IMR-90 (cell line): ENCODE data around the gene MAPRE2. TPM values are rescaled to one million over a fixed set of nuclear protein-coding genes. Genes with fewer than 3 reads are reported as not detected.

Source experiments
- ATAC-seq: fragments of 200-7000 bp; cut with Tn5 transposase; 2 replicates; pipeline ENCODE4 v1.9.1; 2020; ENCODE audit warnings: low read depth, mild to moderate bottlenecking, moderate library complexity
- BruUV-seq: library from RNA; stranded (reverse); fragments of 400-500 nt; replicated peaks from 2 replicates; lab custom pipeline; 2021; lab: Mats Ljungman, UMichigan
- CTCF ChIA-PET: fragments of 300-600 bp; formaldehyde crosslinking; extraction: SDS; loops from one replicate; lab custom pipeline; 2021; ENCODE audit warnings: antibody characterized with exemption; lab: Yijun Ruan, JAX
- POLR2A ChIA-PET: fragments of 300-600 bp; sonication (Branson Sonifier 250); formaldehyde crosslinking; loops from one replicate; lab custom pipeline; 2022; ENCODE audit warnings: antibody characterized with exemption; ENCODE audit not compliant: unreplicated experiment; lab: Charles Lee
- DNase-seq: peaks from one replicate; pipeline ENCODE4 v3.0.0; 2013
- H2AFZ ChIP-seq: replicated peaks from 2 replicates; pipeline ENCODE3; 2013; ENCODE audit warnings: low read length, mild to moderate bottlenecking; ENCODE audit not compliant: poor library complexity
- H2AK5ac ChIP-seq: 2 replicates; pipeline ENCODE4 v1.6.1; 2013; ENCODE audit warnings: low read depth, low read length, inconsistent platforms
- H2AK9ac ChIP-seq: replicated peaks from 2 replicates; pipeline ENCODE3; 2013; ENCODE audit warnings: mild to moderate bottlenecking, low read depth, low read length, moderate library complexity; ENCODE audit not compliant: poor library complexity
- H2BK120ac ChIP-seq: 2 replicates; pipeline ENCODE4 v1.6.1; 2013; ENCODE audit warnings: low read depth, low read length, inconsistent platforms
- H2BK15ac ChIP-seq: 3 replicates; pipeline ENCODE4 v1.6.1; 2013; ENCODE audit warnings: low read depth, low read length, inconsistent platforms
- H2BK20ac ChIP-seq: 2 replicates; pipeline ENCODE4 v1.6.1; 2013; ENCODE audit warnings: low read depth, mild to moderate bottlenecking, inconsistent platforms, low read length, moderate library complexity
- H2BK5ac ChIP-seq: 2 replicates; pipeline ENCODE4 v1.6.1; 2013; ENCODE audit warnings: mild to moderate bottlenecking, low read depth, low read length, inconsistent platforms; ENCODE audit not compliant: poor library complexity, severe bottlenecking
- H3K14ac ChIP-seq: replicated peaks from 2 replicates; pipeline ENCODE4 v1.6.1; 2013; ENCODE audit warnings: low read depth, low read length, inconsistent platforms
- H3K18ac ChIP-seq: 2 replicates; pipeline ENCODE4 v1.6.1; 2013; ENCODE audit warnings: low read depth, low read length, control low read depth
- H3K23ac ChIP-seq: 2 replicates; pipeline ENCODE4 v1.6.1; 2013; ENCODE audit warnings: low read depth, low read length, inconsistent platforms
- H3K27ac ChIP-seq: 2 replicates; pipeline ENCODE4 v1.5.1; 2013; ENCODE audit warnings: mild to moderate bottlenecking, control low read depth, low read length; ENCODE audit not compliant: insufficient read depth
- H3K27me3 ChIP-seq: 2 replicates; pipeline ENCODE4 v1.6.1; 2013; ENCODE audit warnings: low read length; ENCODE audit not compliant: control insufficient read depth, insufficient read depth
- H3K36me3 ChIP-seq: 2 replicates; pipeline ENCODE4 v1.6.1; 2013; ENCODE audit warnings: low read length, mixed read lengths; ENCODE audit not compliant: control insufficient read depth, insufficient read depth
- H3K4ac ChIP-seq: 2 replicates; pipeline ENCODE4 v1.6.1; 2013; ENCODE audit warnings: low read depth, low read length, inconsistent platforms
- H3K4me1 ChIP-seq: 2 replicates; pipeline ENCODE4 v1.6.1; 2013; ENCODE audit warnings: low read length, mixed read lengths; ENCODE audit not compliant: control insufficient read depth, insufficient read depth
- H3K4me2 ChIP-seq: 2 replicates; pipeline ENCODE4 v1.6.1; 2013; ENCODE audit warnings: low read depth, mild to moderate bottlenecking, control low read depth, low read length, moderate library complexity
- H3K4me3 ChIP-seq: 2 replicates; pipeline ENCODE4 v1.5.1; 2013; ENCODE audit warnings: low read depth, mild to moderate bottlenecking, control low read depth, low read length, moderate library complexity; ENCODE audit not compliant: insufficient read depth
- H3K56ac ChIP-seq: 2 replicates; pipeline ENCODE4 v1.6.1; 2013; ENCODE audit warnings: low read length, inconsistent platforms; ENCODE audit not compliant: insufficient read depth; ENCODE audit errors: extremely low read depth
- H3K79me1 ChIP-seq, 2 experiments: 2 replicates each; pipeline ENCODE4 v1.6.1; 2013; ENCODE audit warnings: low read length in 2 of 2, inconsistent platforms in 1 of 2, low read depth in 1 of 2
- H3K9ac ChIP-seq: 2 replicates; pipeline ENCODE4 v1.6.1; 2013; ENCODE audit warnings: low read depth, low read length, control low read depth
- H3K9me1 ChIP-seq: 2 replicates; pipeline ENCODE4 v1.6.1; 2013; ENCODE audit warnings: low read length, inconsistent platforms; ENCODE audit not compliant: insufficient read depth
- H3K9me3 ChIP-seq: 2 replicates; pipeline ENCODE4 v1.6.1; 2013; ENCODE audit warnings: low read length; ENCODE audit not compliant: control insufficient read depth, insufficient read depth
- H4K20me1 ChIP-seq: 2 replicates; pipeline ENCODE4 v1.6.1; 2013; ENCODE audit warnings: low read length, inconsistent platforms; ENCODE audit not compliant: insufficient read depth
- H4K5ac ChIP-seq: 2 replicates; pipeline ENCODE4 v1.6.1; 2013; ENCODE audit warnings: mild to moderate bottlenecking, low read depth, low read length, control low read depth
- H4K8ac ChIP-seq, 2 experiments: 2 replicates each; pipeline ENCODE4 v1.6.1; 2013; ENCODE audit warnings: low read depth in 2 of 2, low read length in 2 of 2, control low read depth in 1 of 2, inconsistent platforms in 1 of 2
- H4K91ac ChIP-seq: 2 replicates; pipeline ENCODE4 v1.6.1; 2013; ENCODE audit warnings: low read depth, low read length, inconsistent platforms; ENCODE audit not compliant: insufficient read depth
- FOS ChIP-seq: fragments of 150-350 bp; IDR thresholded peaks from 2 replicates; pipeline ENCODE4 v1.6.1; 2016; ENCODE audit warnings: low read depth, low read length
- MXI1 ChIP-seq: IDR thresholded peaks from 2 replicates; pipeline ENCODE4 v1.6.1; 2012; ENCODE audit warnings: low read depth, mild to moderate bottlenecking, low read length, moderate library complexity, borderline replicate concordance
- RFX5 ChIP-seq: IDR thresholded peaks from 2 replicates; pipeline ENCODE4 v1.8.0; 2012; ENCODE audit warnings: low read depth, mild to moderate bottlenecking, low read length, moderate library complexity
- SMC3 ChIP-seq: fragments of 150-350 bp; IDR thresholded peaks from 2 replicates; pipeline ENCODE4 v1.6.1; 2016; ENCODE audit warnings: low read depth, mild to moderate bottlenecking, antibody characterized with exemption, low read length, moderate library complexity
- WGBS, 2 experiments: methylation state at CpG; one replicate each; pipeline versions ENCODE4 v1.1.5 to v1.1.7; 2013; ENCODE audit warnings: missing lambda C conversion rate in 2 of 2; ENCODE audit not compliant: insufficient read length in 1 of 2; ENCODE audit errors: extremely low coverage in 2 of 2; 5-methylcytosine and 5-hydroxymethylcytosine counted together
- dilution Hi-C: fragments of 300-500 bp; cut with HindIII; formaldehyde crosslinking; loops from one replicate; pipeline ENCODE4 v1.14.3; 2018; ENCODE audit warnings: low sequenced_read_pairs; ENCODE audit not compliant: unreplicated experiment
- in situ Hi-C: fragments of 300-500 bp; cut with MboI; formaldehyde crosslinking; loops from 3 replicates; pipeline ENCODE4 v1.14.3; 2019; ENCODE audit warnings: low sequenced_read_pairs, inconsistent platforms, mixed read lengths
- intact Hi-C: fragments of 100-400 bp; cut with micrococcal nuclease; formaldehyde crosslinking; loops from 2 replicates; pipeline ENCODE4 v1.10.0; 2022
- polyA plus RNA-seq, 3 experiments: library from polyadenylated mRNA; depleted of rRNA; stranded (reverse); fragments of >200 nt; gene quantifications; 2 replicates each; pipeline ENCODE4 v1.2.3, GENCODE V29; 2012; ENCODE audit warnings: low replicate concordance in 1 of 3
- total RNA-seq: library from RNA; depleted of rRNA; stranded (reverse); fragments of >200 nt; gene quantifications from 2 replicates; pipeline ENCODE4 v1.2.3, GENCODE V29; 2012

The MAPRE2 gene
- total and polyA plus RNA-seq, 2 of the 4 experiments (the other 2 are of a cell fraction), result 19.6 to 23.8 TPM

DNA sequence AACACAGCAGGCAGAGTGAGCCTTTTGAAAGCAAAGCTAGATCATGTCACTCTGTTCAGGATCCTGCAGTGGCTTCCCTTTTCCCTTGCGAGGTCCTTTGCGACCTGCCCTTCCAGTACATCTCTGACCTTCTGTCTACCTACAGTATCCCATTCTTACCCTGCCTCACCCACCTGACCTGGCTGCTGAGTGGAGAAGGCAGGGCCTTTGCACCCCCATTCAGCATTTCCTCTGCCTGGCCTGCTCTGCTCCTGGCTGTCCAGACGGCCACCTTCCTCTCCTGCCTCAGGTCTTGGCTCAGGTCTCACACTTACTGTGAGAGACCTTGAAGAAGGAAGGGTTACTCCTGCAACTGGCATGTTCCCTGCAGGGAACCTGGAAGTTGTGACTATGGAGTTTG, 77.4 kb downstream of the MAPRE2 start:
- H4K91ac ChIP-seq, result no peak overlapping the region
- no peak overlapping the region for H2BK15ac ChIP-seq
- H3K56ac ChIP-seq, result no peak overlapping the region
- no peak overlapping the region; the same call in 1 of the 2 replicates for H3K27ac ChIP-seq
- H3K9ac ChIP-seq, result no peak overlapping the region
- H3K4ac ChIP-seq, result 0 out of 2 replicates have a peak overlapping the region, but pooled peaks have one; percentile 3
- WGBS, 2 experiments, result no CpG with 5 or more reads among the region's 3 CpGs
- CTCF ChIA-PET, result no interaction called here
- peaks cover 9% of the 10 kb centered on the region for H3K4me1 ChIP-seq
- peak overlapping the region; percentile 15 for H2AFZ ChIP-seq
- H2AK9ac ChIP-seq, result peak overlapping the region; percentile 6
- dilution Hi-C loops (no loop called here), intact Hi-C loops (loop anchor here (2.0 kb wide), 1 partner anchor 30 kb away; no protein-coding TSS in a partner anchor), in situ Hi-C loops (no loop called here)
- no peaks in the 10 kb centered on the region for H4K20me1 ChIP-seq
- H3K4me2 ChIP-seq, result no peak overlapping the region; the same call in 1 of the 2 replicates
- no peak overlapping the region; the same call in 1 of the 2 replicates for H3K18ac ChIP-seq
- peak overlapping the region in 1 of 2 experiments; percentile 86; a peak in 1 of 4 replicates for H4K8ac ChIP-seq
- H3K9me1 ChIP-seq, result peaks cover 11% of the 10 kb centered on the region
- TF ChIP-seq MXI1, result no peak
- TF ChIP-seq FOS, result no peak
- TF ChIP-seq SMC3, result no peak
- no peak for TF ChIP-seq RFX5
- no peaks in the 10 kb centered on the region for H3K27me3 ChIP-seq
- no peak overlapping the region for H2BK120ac ChIP-seq
- no TSS peak for BruUV-seq
- no peak overlapping the region for H2AK5ac ChIP-seq
- H2BK5ac ChIP-seq, result no peak overlapping the region
- POLR2A ChIA-PET, result no interaction called here
- no peak overlapping the region for H2BK20ac ChIP-seq
- no peak for DNase-seq
- no peaks in the 10 kb centered on the region for H3K9me3 ChIP-seq
- no peak for ATAC-seq
- no peak overlapping the region for H3K23ac ChIP-seq
- H3K79me1 ChIP-seq, result peaks cover 3 to 18% of the 10 kb centered on the region in 2 experiments; a peak in 2 of 4 replicates
- H4K5ac ChIP-seq, result no peak overlapping the region
- H3K4me3 ChIP-seq, result no peak overlapping the region
- H3K36me3 ChIP-seq, result no peaks in the 10 kb centered on the region
- H3K14ac ChIP-seq, result peak overlapping the region; percentile 4; the same call in 1 of the 2 replicates
